AG04450 (cell line): ENCODE results near the gene CTNNBL1. TPM values are rescaled to one million over a fixed set of nuclear protein-coding genes. Genes with fewer than 3 reads are reported as not detected.

Source experiments
- CTCF ChIA-PET: fragments of 300-600, 350-600 bp; formaldehyde crosslinking; extraction: SDS; loops from one replicate; lab custom pipeline; 2022; ENCODE audit warnings: antibody characterized with exemption, inconsistent platforms; lab: Charles Lee
- POLR2A ChIA-PET: fragments of 350-600 bp; formaldehyde crosslinking; extraction: SDS; loops from one replicate; lab custom pipeline; 2021; ENCODE audit warnings: antibody characterized with exemption, inconsistent platforms; lab: Yijun Ruan, JAX
- DNase-seq: peaks from one replicate; pipeline ENCODE4 v3.0.0-alpha.2; 2011; ENCODE audit warnings: low read depth, low spot score
- H3K27ac ChIP-seq: one replicate; pipeline ENCODE4 v1.5.1; 2012; ENCODE audit warnings: low read depth, low read length, control low read depth
- H3K27me3 ChIP-seq: one replicate; pipeline ENCODE4 v1.6.0; 2012; ENCODE audit warnings: low read length; ENCODE audit not compliant: control insufficient read depth, insufficient read depth
- H3K4me3 ChIP-seq: 2 replicates; pipeline ENCODE4 v1.5.1; 2011; ENCODE audit warnings: mild to moderate bottlenecking, low read depth, low read length, control low read depth
- H3K9me3 ChIP-seq: 2 replicates; pipeline ENCODE4 v1.5.1; 2012; ENCODE audit warnings: low read length; ENCODE audit not compliant: control insufficient read depth, insufficient read depth
- CTCF ChIP-seq: IDR thresholded peaks from 2 replicates; pipeline ENCODE4 v1.5.1; 2011; ENCODE audit warnings: low read depth, low read length, control low read depth, inconsistent platforms
- polyA plus RNA-seq: library from polyadenylated mRNA; depleted of rRNA; stranded (reverse); fragments of >200 nt; gene quantifications from 2 replicates; pipeline ENCODE4 v1.2.3, GENCODE V29; 2011

Gene CTNNBL1
- polyA plus RNA-seq, 1 experiment, result 27.1 TPM

- no peaks in the 10 kb centered on the region for H3K9me3 ChIP-seq
- CTCF ChIA-PET, result interaction anchor here (0.7 kb wide), 1 partner anchor 127 kb away, joined by 4 read pairs; no protein-coding TSS in a partner anchor
- no peak overlapping the region for H3K27ac ChIP-seq
- DNase-seq, result no peak
- POLR2A ChIA-PET, result no interaction called here
- no peak for TF ChIP-seq CTCF
- no peaks in the 10 kb centered on the region for H3K27me3 ChIP-seq
- no peak overlapping the region for H3K4me3 ChIP-seq
Observed at GRCh38 chr20:37692459-37693166, 1.2 kb upstream of the CTNNBL1 start.

GRCh38 chr20:37693242-37693634 is 592 bp upstream of the CTNNBL1 start:
- CTCF ChIA-PET, result no interaction called here
- TF ChIP-seq CTCF, result no peak
- Histone ChIP-seq H3K27me3 (no peaks in the 10 kb centered on the region), H3K4me3 (peak overlapping the region; percentile 62), H3K9me3 (no peaks in the 10 kb centered on the region), H3K27ac (no peak overlapping the region)
- POLR2A ChIA-PET, result no interaction called here
- DNase-seq, result no peak

- ChIA-PET POLR2A (no interaction called here), CTCF (no interaction called here)
- H3K9me3 ChIP-seq, result no peaks in the 10 kb centered on the region
- no peaks in the 10 kb centered on the region for H3K27me3 ChIP-seq
- H3K4me3 ChIP-seq, result no peak overlapping the region
- no peak for DNase-seq
- no peak for TF ChIP-seq CTCF
- no peak overlapping the region for H3K27ac ChIP-seq
Observed at GRCh38 chr20:37695684-37696342, 2.0 kb downstream of the CTNNBL1 start.

GRCh38 chr20:37697314-37697713 is 3.5 kb downstream of the CTNNBL1 start:
- TF ChIP-seq CTCF, result no peak
- Histone ChIP-seq H3K27ac (no peak overlapping the region), H3K27me3 (no peaks in the 10 kb centered on the region), H3K9me3 (no peaks in the 10 kb centered on the region), H3K4me3 (no peak overlapping the region)
- DNase-seq, result no peak
- CTCF ChIA-PET, result interaction anchor here (0.5 kb wide), 1 partner anchor 523 kb away, joined by 3 read pairs; no protein-coding TSS in a partner anchor
- POLR2A ChIA-PET, result no interaction called here

GRCh38 chr20:37699202-37699601 is 5.4 kb downstream of the CTNNBL1 start:
- CTCF ChIA-PET, result no interaction called here

More at GRCh38 chr20:37699202-37699601, 5.4 kb downstream of the CTNNBL1 start:
- Histone ChIP-seq H3K4me3 (no peak overlapping the region), H3K27ac (no peak overlapping the region), H3K27me3 (no peaks in the 10 kb centered on the region), H3K9me3 (no peaks in the 10 kb centered on the region)
- POLR2A ChIA-PET, result no interaction called here
- no peak for DNase-seq
- no peak for TF ChIP-seq CTCF
